Measurements from ENCODE around the gene NOL11.
"Not testable (repeated sequence)": the region's sequence is repeated elsewhere in the genome, so short reads cannot be mapped to it uniquely, and the experiment has no call there.

NOL11 gene

DNA sequence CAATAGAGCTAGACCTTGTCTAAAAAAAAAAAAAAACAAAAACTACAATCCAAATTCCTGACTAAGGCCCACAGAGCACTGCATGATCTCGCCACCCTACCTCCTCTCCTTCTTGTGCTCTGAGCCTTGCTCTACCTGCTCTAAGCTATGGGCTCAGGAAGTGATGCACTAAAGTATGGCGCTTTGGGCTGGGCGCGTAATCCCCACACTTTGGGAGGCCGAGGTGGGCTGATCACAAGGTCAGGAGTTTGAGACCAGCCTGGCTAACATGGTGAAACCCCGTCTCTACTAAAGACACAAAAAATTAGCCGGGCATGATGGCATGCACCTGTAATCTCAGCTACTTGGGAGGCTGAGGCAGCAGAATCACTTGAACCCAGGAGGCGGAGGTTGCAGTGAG is 37.0 kb downstream of the NOL11 start:
- DNase-seq (ENCODE audit: low read depth) = not testable (repeated sequence)

- not testable (repeated sequence) for DNase-seq (ENCODE audit: low read depth)
These were observed 39.0 kb downstream of the NOL11 start for GRCh38 chr17:67756766-67757165.

- no peak for DNase-seq (ENCODE audit: low read depth)
These were observed 41.8 kb downstream of the NOL11 start for GRCh38 chr17:67759355-67760171.

DNA sequence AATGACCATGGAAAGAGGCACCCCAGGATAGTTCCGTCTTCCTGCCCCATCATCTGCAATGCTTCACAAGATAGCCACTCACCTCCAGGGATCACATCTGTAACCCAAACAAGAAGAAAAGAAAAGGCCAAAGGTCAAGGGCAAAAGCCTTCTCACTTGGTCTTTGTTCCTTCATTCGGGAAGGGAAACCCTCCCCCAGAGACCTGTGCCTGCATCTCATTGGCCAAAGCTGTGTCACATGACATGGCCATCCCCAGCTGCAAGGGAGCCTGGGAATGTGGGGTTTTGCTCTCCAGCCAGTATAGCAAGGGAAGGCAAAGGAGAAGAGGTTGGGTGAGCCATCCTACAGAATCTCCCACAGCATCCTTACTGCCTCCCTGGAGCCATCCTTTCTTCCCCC is 47.9 kb downstream of the NOL11 start:
- no peak for DNase-seq (ENCODE audit: low read depth)

DNA sequence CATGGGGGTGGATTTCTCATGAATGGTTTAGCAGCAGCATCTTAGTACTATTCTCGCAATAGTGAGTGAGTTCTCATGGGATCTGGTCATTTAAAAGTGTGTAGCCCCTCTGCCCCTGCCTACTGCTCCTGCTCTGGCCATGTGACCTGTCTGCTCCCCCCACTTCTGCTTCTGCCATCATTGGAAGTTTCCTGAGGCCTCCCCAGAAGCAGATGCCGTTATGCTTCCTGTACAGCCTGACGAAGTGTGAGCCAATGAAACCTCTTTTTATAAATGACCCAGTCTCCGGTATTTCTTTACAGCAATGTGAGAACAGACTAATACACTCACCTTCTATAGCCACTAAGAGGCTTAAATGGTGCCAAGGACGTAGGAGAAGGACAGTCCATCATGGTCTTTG is 51.5 kb downstream of the NOL11 start:
- DNase-seq (ENCODE audit: low read depth) = no peak

GRCh38 chr17:67770539-67770938 is 52.8 kb downstream of the NOL11 start:
- DNase-seq (ENCODE audit: low read depth) = no peak

DNA sequence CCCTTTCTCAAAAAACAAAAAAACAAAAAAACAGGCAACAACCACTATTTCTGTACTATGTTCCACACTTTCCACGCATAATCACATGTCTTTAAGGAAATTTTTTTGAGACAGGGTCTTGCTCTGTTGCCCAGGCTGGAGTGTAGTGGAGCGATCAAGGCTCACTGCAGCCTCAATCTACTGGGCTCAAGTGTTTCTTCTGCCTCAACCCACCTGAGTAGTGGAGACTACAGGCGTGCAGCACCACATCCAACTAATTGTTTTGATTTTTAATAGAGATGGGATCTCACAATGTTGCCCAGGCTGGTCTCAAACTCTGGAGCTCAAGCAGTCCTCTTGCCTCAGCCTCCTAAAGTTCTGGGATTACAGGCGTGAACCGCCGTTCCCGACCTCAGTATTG is 54.9 kb downstream of the NOL11 start:
- no peak for DNase-seq (ENCODE audit: low read depth)

DNA sequence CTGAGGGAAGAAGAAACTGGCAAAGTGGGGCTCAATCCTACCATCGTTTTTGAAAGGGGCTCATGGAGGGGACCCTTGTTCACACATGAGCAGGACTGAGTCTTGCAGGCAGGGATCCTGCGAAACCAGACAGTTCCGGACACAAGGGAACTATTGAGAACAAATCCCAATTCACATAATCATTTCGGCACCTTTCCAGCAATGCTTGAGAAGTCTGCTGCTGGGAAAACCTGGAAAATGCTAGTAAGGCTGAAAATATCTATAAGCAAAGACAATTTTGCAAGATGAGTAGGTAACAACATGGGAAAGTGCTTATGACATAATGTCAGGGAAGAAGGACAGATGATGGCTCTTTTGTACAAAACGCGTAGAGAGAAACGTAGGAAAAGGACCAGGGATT is 55.5 kb downstream of the NOL11 start:
- DNase-seq (ENCODE audit: low read depth) = no peak

- no peak for DNase-seq (ENCODE audit: low read depth)
These were observed 61.4 kb downstream of the NOL11 start for GRCh38 chr17:67779098-67779672.

GRCh38 chr17:67784364-67785121 is 66.8 kb downstream of the NOL11 start:
- no peak for DNase-seq (ENCODE audit: low read depth)

DNA sequence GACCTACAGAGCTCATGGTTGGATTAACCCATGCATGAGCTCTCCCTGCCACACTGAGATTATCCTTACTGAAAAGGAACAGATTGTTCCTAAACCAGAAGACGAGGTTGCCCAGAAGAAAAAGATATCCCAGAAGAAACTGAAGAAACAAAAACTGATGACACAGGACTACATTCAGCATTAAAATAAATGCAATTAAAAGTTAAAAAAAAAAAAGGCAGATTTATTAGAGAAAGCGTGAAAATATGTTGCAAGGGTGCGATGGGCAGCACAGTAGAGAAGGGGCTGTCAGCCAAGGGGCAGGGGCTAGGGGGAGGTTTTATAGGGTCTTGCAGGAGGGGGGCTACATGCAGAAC is 67.4 kb downstream of the NOL11 start:
- no peak for DNase-seq (ENCODE audit: low read depth)

DNA sequence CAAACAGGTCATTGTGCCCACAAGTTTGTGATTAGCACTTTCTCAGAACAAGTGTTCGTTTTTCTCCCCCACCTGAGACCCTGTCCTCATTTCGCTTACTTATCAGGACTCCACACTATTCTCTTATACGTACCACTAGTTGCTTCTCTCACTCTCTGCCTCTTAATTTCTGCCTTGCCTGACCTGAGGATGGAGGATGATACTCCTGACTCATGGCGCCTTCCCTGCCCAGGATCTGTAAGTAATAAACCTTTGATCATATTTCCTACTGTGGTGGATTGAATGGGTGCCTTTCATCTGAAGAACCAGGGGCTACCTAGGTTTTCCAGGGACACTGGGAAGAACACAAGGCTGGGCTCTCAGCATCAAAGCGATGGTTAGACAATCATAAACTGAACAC is 67.8 kb downstream of the NOL11 start:
- DNase-seq (ENCODE audit: low read depth) = no peak

Data from activated gamma-delta T cell treated with anti-CD3 and anti-CD28 coated beads, Interleukin-2, amount 50 U/mL, for 16 hours (primary cell).